Activated CD8-positive, alpha-beta T cell treated with anti-CD3 and anti-CD28 coated beads for 36 hours (primary cell): ENCODE measurements around the gene GSTM3. TPM values are rescaled to one million over a fixed set of nuclear protein-coding genes. Genes with fewer than 3 reads are reported as not detected.

Experiments used
- ATAC-seq: fragments of 200-7000 bp; cut with Tn5 transposase; one replicate; pipeline ENCODE4 v1.10.0; 2021; ENCODE audit warnings: mild to moderate bottlenecking, moderate library complexity
- CTCF ChIA-PET: fragments of 350-600 bp; sonication (Branson Sonifier 250); formaldehyde crosslinking; loops from one replicate; lab custom pipeline; 2021; ENCODE audit warnings: antibody characterized with exemption; lab: Charles Lee
- POLR2A ChIA-PET: fragments of 350-600 bp; sonication (Branson Sonifier 250); formaldehyde crosslinking; loops from one replicate; lab custom pipeline; 2021; ENCODE audit warnings: antibody characterized with exemption; lab: Charles Lee
- DNase-seq: peaks from one replicate; pipeline ENCODE4 v3.0.0-alpha.2; 2020
- H3K27ac Mint-ChIP-seq: one replicate; pipeline ENCODE4 v1.8.0; 2021; ENCODE audit warnings: mild to moderate bottlenecking, mixed read lengths
- H3K27me3 Mint-ChIP-seq: one replicate; pipeline ENCODE4 v1.8.0; 2021; ENCODE audit warnings: mixed read lengths
- H3K36me3 Mint-ChIP-seq: one replicate; pipeline ENCODE4 v1.8.0; 2021; ENCODE audit warnings: low read depth, mixed read lengths
- H3K4me1 Mint-ChIP-seq: one replicate; pipeline ENCODE4 v1.8.0; 2021; ENCODE audit warnings: low read depth, mixed read lengths
- H3K4me3 Mint-ChIP-seq: one replicate; pipeline ENCODE4 v1.8.0; 2021; ENCODE audit warnings: mild to moderate bottlenecking, moderate library complexity, mixed read lengths
- H3K9me3 Mint-ChIP-seq: one replicate; pipeline ENCODE4 v1.8.0; 2021; ENCODE audit warnings: mixed read lengths
- CTCF ChIP-seq: fragments of 200-600 bp; IDR thresholded peaks from one replicate; pipeline ENCODE4 v1.8.0; 2022; ENCODE audit warnings: antibody characterized with exemption, mild to moderate bottlenecking
- intact Hi-C: fragments of 100-400 bp; cut with micrococcal nuclease; formaldehyde crosslinking; loops from one replicate; pipeline ENCODE4 v1.10.0; 2022
- total RNA-seq, 2 experiments: library from RNA; stranded (reverse); gene quantifications; one replicate each; pipeline ENCODE4 v1.2.3, GENCODE V29; 2021

Gene GSTM3
- total RNA-seq, 2 experiments from 2014 or later, result 40.8 to 42.0 TPM

GRCh38 chr1:109732390-109732881, 8.4 kb downstream of the GSTM3 start:
- POLR2A ChIA-PET, result no interaction called here
- Mint-ChIP-seq H3K4me3 (no peak overlapping the region), H3K27me3 (no peaks in the 10 kb centered on the region), H3K27ac (no peak overlapping the region), H3K9me3 (no peaks in the 10 kb centered on the region), H3K36me3 (peaks cover 9% of the 10 kb centered on the region), H3K4me1 (no peaks in the 10 kb centered on the region)
- CTCF ChIA-PET, result no interaction called here
- no peak for TF ChIP-seq CTCF
- ATAC-seq, result no peak
- intact Hi-C loops, result no loop called here
- DNase-seq, result no peak

- ChIA-PET POLR2A (no interaction called here), CTCF (no interaction called here)
- Mint-ChIP-seq H3K27me3 (no peaks in the 10 kb centered on the region), H3K4me3 (no peak overlapping the region), H3K9me3 (no peaks in the 10 kb centered on the region), H3K27ac (no peak overlapping the region), H3K4me1 (no peaks in the 10 kb centered on the region), H3K36me3 (peaks cover 1% of the 10 kb centered on the region)
- DNase-seq, result no peak
- intact Hi-C loops, result no loop called here
- TF ChIP-seq CTCF, result no peak
- no peak for ATAC-seq
Measured at GRCh38 chr1:109730666-109731065, 10.2 kb downstream of the GSTM3 start.

- no peaks in the 10 kb centered on the region for H3K9me3 Mint-ChIP-seq
- no peak overlapping the region for H3K27ac Mint-ChIP-seq
- intact Hi-C loops, result no loop called here
- H3K4me1 Mint-ChIP-seq, result no peaks in the 10 kb centered on the region
- ChIA-PET POLR2A (no interaction called here), CTCF (interaction anchor here (0.6 to 1.2 kb wide), 2 partner anchors 90 to 417 kb away, joined by 3 read pairs; no protein-coding TSS in a partner anchor)
- no peak overlapping the region for H3K4me3 Mint-ChIP-seq
- no peaks in the 10 kb centered on the region for H3K27me3 Mint-ChIP-seq
- TF ChIP-seq CTCF, result no peak
- DNase-seq (no peak), ATAC-seq (no peak)
- H3K36me3 Mint-ChIP-seq, result no peaks in the 10 kb centered on the region
Measured at GRCh38 chr1:109728870-109729269, 12.0 kb downstream of the GSTM3 start.

- intact Hi-C loops, result no loop called here
- H3K36me3 Mint-ChIP-seq, result no peaks in the 10 kb centered on the region
- ChIA-PET POLR2A (no interaction called here), CTCF (interaction anchor here (0.9 kb wide), 1 partner anchor 23 kb away, joined by 3 read pairs; no protein-coding TSS in a partner anchor)
- no peaks in the 10 kb centered on the region for H3K27me3 Mint-ChIP-seq
- H3K4me3 Mint-ChIP-seq, result no peak overlapping the region
- ATAC-seq, result no peak
- TF ChIP-seq CTCF, result no peak
- H3K4me1 Mint-ChIP-seq, result no peaks in the 10 kb centered on the region
- no peaks in the 10 kb centered on the region for H3K9me3 Mint-ChIP-seq
- H3K27ac Mint-ChIP-seq, result no peak overlapping the region
- no peak for DNase-seq
Measured at GRCh38 chr1:109726728-109727373, 14.0 kb downstream of the GSTM3 start.

- CTCF ChIA-PET, result interaction anchor here (1.6 kb wide), 1 partner anchor 86 kb away, joined by 4 read pairs; no protein-coding TSS in a partner anchor
- H3K4me1 Mint-ChIP-seq, result no peaks in the 10 kb centered on the region
- TF ChIP-seq CTCF, result no peak
- intact Hi-C loops, result no loop called here
- ATAC-seq, result no peak
- no peaks in the 10 kb centered on the region for H3K36me3 Mint-ChIP-seq
- POLR2A ChIA-PET, result no interaction called here
- no peaks in the 10 kb centered on the region for H3K9me3 Mint-ChIP-seq
- no peak for DNase-seq
- no peak overlapping the region for H3K27ac Mint-ChIP-seq
- H3K4me3 Mint-ChIP-seq, result no peak overlapping the region
- no peaks in the 10 kb centered on the region for H3K27me3 Mint-ChIP-seq
Measured at GRCh38 chr1:109726007-109726406, 14.8 kb downstream of the GSTM3 start.
